Mucosa of gallbladder (tissue), 1 donor: ENCODE data around the gene AMD1. TPM values are rescaled to one million over a fixed set of nuclear protein-coding genes. Genes with fewer than 3 reads are reported as not detected.
"Not testable (repeated sequence)": the region's sequence is repeated elsewhere in the genome, so short reads cannot be mapped to it uniquely, and the experiment has no call there.

ENCODE experiments used
- DNase-seq: peaks from one replicate; pipeline ENCODE4 v3.0.0-alpha.2; 2020; ENCODE audit warnings: low spot score
- total RNA-seq: library from RNA; stranded (reverse); gene quantifications from one replicate; pipeline ENCODE4 v1.2.1, GENCODE V29; 2021
- donor health status: DM: no; HTN: no; CAD: no.

Gene AMD1
- total RNA-seq, 1 donor from 2014 or later = 69.5 TPM

GRCh38 chr6:110877569-110877968, 3.0 kb downstream of the AMD1 start:
- DNase-seq = no peak

GRCh38 chr6:110878751-110879522, 4.4 kb downstream of the AMD1 start:
- DNase-seq = peak; percentile 34

- no peak for DNase-seq
These were observed 6.1 kb downstream of the AMD1 start for GRCh38 chr6:110880651-110881050.

- no peak for DNase-seq
These were observed 7.1 kb downstream of the AMD1 start for GRCh38 chr6:110881546-110882273.

GRCh38 chr6:110882274-110882619, 7.7 kb downstream of the AMD1 start:
- no peak for DNase-seq

- no peak for DNase-seq
These were observed 8.4 kb downstream of the AMD1 start for GRCh38 chr6:110882824-110883554.

GRCh38 chr6:110884321-110884720, 9.7 kb downstream of the AMD1 start:
- DNase-seq = no peak

GRCh38 chr6:110885526-110885925, 10.9 kb downstream of the AMD1 start:
- DNase-seq = no peak

- no peak for DNase-seq
These were observed 12.1 kb downstream of the AMD1 start for GRCh38 chr6:110886555-110887167.

- no peak for DNase-seq
These were observed 15.7 kb downstream of the AMD1 start for GRCh38 chr6:110890288-110890687.

GRCh38 chr6:110895907-110896608, 21.5 kb downstream of the AMD1 start:
- DNase-seq = no peak

GRCh38 chr6:110897433-110897832, 22.8 kb downstream of the AMD1 start:
- no peak for DNase-seq

- no peak for DNase-seq
These were observed 23.5 kb downstream of the AMD1 start for GRCh38 chr6:110898111-110898510.

GRCh38 chr6:110900028-110900598, 25.5 kb downstream of the AMD1 start:
- no peak for DNase-seq

- DNase-seq = not testable (repeated sequence)
These were observed 27.0 kb downstream of the AMD1 start for GRCh38 chr6:110901601-110902000.

GRCh38 chr6:110902091-110902490, 27.5 kb downstream of the AMD1 start:
- no peak for DNase-seq

- DNase-seq = not testable (repeated sequence)
These were observed 31.7 kb downstream of the AMD1 start for GRCh38 chr6:110906273-110906672.

GRCh38 chr6:110930781-110931180, 56.2 kb downstream of the AMD1 start:
- DNase-seq = no peak

GRCh38 chr6:110933912-110934311, 59.3 kb downstream of the AMD1 start:
- DNase-seq = no peak

- no peak for DNase-seq
These were observed 59.9 kb downstream of the AMD1 start for GRCh38 chr6:110934381-110934898.

- no peak for DNase-seq
These were observed 60.6 kb downstream of the AMD1 start for GRCh38 chr6:110935171-110935570.
